ENCODE data around the gene S100A5. TPM values are rescaled to one million over a fixed set of nuclear protein-coding genes. Genes with fewer than 3 reads are reported as not detected.

Gene S100A5
- total RNA-seq, 1 donor from 2014 or later = not detected

- Mint-ChIP-seq H3K27ac (peak overlapping the region; percentile 78), H3K27me3 (no peaks in the 10 kb centered on the region), H3K4me1 (ENCODE audit: unreplicated experiment) (peaks cover 15% of the 10 kb centered on the region), H3K4me3 (no peak overlapping the region), H3K9me3 (no peaks in the 10 kb centered on the region), H3K36me3 (no peaks in the 10 kb centered on the region)
- peak; percentile 96 for TF ChIP-seq CTCF (conservative IDR thresholded peaks at IDR 0.05)
- DNase-seq (ENCODE audit: extremely low spot score, unreplicated experiment) = peak; percentile 89
These were observed 29.7 kb downstream of the S100A5 start for GRCh38 chr1:153510984-153511410.

GRCh38 chr1:153509729-153510354 lies 30.9 kb downstream of the S100A5 start:
- peak overlapping the region; percentile 19 for H3K27ac Mint-ChIP-seq
- no peaks in the 10 kb centered on the region for H3K36me3 Mint-ChIP-seq
- H3K9me3 Mint-ChIP-seq = no peaks in the 10 kb centered on the region
- peaks cover 14% of the 10 kb centered on the region for H3K4me1 Mint-ChIP-seq (ENCODE audit: unreplicated experiment)
- peak; percentile 78 for TF ChIP-seq CTCF (conservative IDR thresholded peaks at IDR 0.05)
- no peaks in the 10 kb centered on the region for H3K27me3 Mint-ChIP-seq
- DNase-seq (ENCODE audit: extremely low spot score, unreplicated experiment) = no peak
- H3K4me3 Mint-ChIP-seq = no peak overlapping the region

- H3K4me1 Mint-ChIP-seq (ENCODE audit: unreplicated experiment) = peaks cover 14% of the 10 kb centered on the region
- TF ChIP-seq CTCF (conservative IDR thresholded peaks at IDR 0.05) = no peak
These were observed 31.7 kb downstream of the S100A5 start for GRCh38 chr1:153509036-153509435.

GRCh38 chr1:153507926-153508583 lies 32.7 kb downstream of the S100A5 start:
- peaks cover 14% of the 10 kb centered on the region for H3K4me1 Mint-ChIP-seq (ENCODE audit: unreplicated experiment)
- no peak for TF ChIP-seq CTCF (conservative IDR thresholded peaks at IDR 0.05)
- no peak overlapping the region for H3K27ac Mint-ChIP-seq
- no peak for DNase-seq (ENCODE audit: extremely low spot score, unreplicated experiment)
- no peak overlapping the region for H3K4me3 Mint-ChIP-seq
- no peaks in the 10 kb centered on the region for H3K9me3 Mint-ChIP-seq
- H3K27me3 Mint-ChIP-seq = no peaks in the 10 kb centered on the region
- H3K36me3 Mint-ChIP-seq = no peaks in the 10 kb centered on the region

More at GRCh38 chr1:153509036-153509435, 31.7 kb downstream of the S100A5 start:
- H3K4me3 Mint-ChIP-seq = no peak overlapping the region
- no peaks in the 10 kb centered on the region for H3K36me3 Mint-ChIP-seq
- DNase-seq (ENCODE audit: extremely low spot score, unreplicated experiment) = no peak
- H3K9me3 Mint-ChIP-seq = no peaks in the 10 kb centered on the region
- no peaks in the 10 kb centered on the region for H3K27me3 Mint-ChIP-seq
- peak overlapping the region; percentile 19 for H3K27ac Mint-ChIP-seq

DNA sequence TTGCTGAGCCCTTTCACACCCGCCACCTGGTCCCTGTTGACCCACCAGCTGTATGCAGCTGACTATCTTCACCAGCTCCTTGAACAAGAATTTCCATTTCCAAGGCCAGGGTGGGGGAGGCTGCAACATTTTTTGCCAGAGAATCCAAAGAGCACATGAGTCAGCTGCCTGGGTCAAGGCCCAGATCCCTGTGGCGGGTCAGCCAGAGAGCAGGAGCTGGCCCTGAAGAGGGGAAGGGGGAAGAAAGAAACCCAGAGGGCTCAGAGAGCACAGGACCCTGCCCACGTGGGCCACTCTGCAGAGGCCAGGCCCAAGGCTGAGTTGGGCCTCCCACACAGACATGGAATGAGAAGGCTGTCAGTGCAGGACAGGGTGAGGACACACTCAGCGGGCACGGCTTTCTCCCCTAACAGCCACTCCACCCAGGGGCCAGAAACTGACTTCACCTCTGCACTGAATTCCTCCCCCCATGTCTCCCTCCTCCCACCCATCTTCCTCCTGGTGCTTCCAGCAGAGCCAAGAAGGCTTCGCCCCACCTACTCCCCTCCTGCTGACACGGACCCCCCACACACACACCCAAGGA lies 33.8 kb downstream of the S100A5 start:
- TF ChIP-seq CTCF (conservative IDR thresholded peaks at IDR 0.05) = no peak
- Mint-ChIP-seq H3K27ac (no peak overlapping the region), H3K4me3 (no peak overlapping the region), H3K36me3 (no peaks in the 10 kb centered on the region), H3K9me3 (no peaks in the 10 kb centered on the region), H3K27me3 (no peaks in the 10 kb centered on the region), H3K4me1 (ENCODE audit: unreplicated experiment) (peaks cover 11% of the 10 kb centered on the region)
- DNase-seq (ENCODE audit: extremely low spot score, unreplicated experiment) = no peak

All from type B pancreatic cell (in vitro differentiated cells).